ENCODE results near the gene STK32C.
"Not testable (repeated sequence)": the region's sequence is repeated elsewhere in the genome, so short reads cannot be mapped to it uniquely, and the experiment has no call there.

The STK32C gene

GRCh38 chr10:132319853-132320653 is 12.3 kb upstream of the STK32C start:
- DNase-seq, result no peak

- not testable (repeated sequence) for DNase-seq
Observed at GRCh38 chr10:132317477-132317876, 9.7 kb upstream of the STK32C start.

GRCh38 chr10:132316133-132316532 is 8.4 kb upstream of the STK32C start:
- no peak for DNase-seq

GRCh38 chr10:132314881-132315280 is 7.1 kb upstream of the STK32C start:
- not testable (repeated sequence) for DNase-seq

- DNase-seq, result no peak
Observed at GRCh38 chr10:132314336-132314735, 6.6 kb upstream of the STK32C start.

DNA sequence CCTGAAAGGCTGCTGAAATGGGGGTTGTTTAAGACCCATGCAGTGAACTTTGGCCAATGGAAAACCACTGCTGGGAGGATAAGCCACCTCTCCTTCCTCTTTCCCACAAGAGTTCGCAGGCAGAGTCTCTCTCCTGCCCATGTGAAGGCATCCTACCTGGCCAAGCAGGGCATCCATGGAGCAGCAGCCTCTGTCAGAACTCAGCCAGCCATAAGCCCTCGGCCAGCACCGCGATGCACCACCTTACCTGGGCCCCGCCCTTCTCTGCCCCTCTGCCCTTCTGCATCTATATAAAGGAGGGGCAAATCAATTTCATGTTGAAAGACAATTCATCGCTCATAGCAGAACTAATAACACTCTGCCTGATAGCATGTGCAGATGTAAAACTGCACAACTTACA is 6.1 kb upstream of the STK32C start:
- DNase-seq, result no peak

GRCh38 chr10:132313305-132313704 is 5.6 kb upstream of the STK32C start:
- DNase-seq, result no peak

DNA sequence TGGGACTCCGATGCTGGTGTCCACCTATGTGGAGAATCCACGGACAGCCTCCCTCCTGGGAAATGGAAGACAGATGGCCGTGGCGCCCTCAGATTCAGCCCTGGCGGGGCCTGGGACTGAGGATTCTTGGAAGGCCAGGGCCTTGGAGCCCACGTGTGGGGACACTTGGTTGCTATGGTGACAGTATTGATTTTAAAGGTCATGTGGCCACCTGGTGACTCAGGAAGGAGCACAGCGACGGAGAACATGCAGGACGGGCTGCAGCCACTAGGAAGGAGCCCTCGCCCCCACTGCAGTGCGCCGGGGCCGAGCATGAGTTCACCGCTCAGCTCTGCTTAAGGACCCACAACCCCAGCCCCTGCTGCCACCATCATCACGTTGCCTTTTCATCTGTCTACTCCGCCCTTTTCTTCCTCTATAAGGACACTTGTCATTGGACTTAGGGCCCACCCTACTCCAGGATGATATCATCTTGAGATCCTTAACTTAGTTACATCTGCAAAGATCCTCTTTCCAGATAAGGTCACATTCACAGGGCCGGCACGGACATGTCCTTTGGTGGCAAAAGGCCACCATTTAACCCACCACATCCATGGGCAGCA is 3.7 kb upstream of the STK32C start:
- no peak for DNase-seq

GRCh38 chr10:132310701-132311337 is 3.1 kb upstream of the STK32C start:
- no peak for DNase-seq

DNA sequence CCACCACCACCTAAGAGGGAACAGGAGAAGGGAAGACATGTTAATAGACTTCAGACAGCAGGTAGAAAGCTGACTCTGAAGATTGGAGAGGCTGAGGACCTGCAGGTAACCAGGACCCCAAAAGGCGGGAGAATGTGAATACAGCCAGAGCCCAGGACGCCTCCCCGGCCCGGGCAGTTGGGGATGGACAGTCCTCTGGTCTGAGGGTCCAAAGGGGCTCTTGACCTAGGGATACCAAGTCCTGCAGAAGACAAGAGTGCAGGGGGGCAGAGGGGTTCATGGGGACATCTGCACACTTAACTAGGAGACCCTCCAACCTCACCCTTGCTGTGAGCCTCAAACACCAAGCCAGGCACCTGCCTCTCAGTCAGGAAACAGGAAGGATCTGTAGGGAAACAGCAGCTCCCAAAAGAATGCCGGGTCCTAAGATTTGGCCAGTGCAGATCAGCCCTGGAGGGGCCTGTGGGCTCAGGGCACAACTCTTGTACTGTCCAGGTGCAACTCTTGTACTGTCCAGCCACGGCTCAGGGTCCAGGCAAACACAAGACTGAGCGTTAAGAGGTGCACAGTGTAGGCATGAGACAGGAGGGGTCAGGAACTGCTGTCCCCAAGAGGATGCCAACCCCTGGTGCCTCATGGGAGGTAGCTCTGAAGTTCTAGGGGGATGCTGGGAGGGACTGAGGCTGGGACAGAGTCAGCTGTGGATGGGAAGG is 2.3 kb upstream of the STK32C start:
- no peak for DNase-seq

DNA sequence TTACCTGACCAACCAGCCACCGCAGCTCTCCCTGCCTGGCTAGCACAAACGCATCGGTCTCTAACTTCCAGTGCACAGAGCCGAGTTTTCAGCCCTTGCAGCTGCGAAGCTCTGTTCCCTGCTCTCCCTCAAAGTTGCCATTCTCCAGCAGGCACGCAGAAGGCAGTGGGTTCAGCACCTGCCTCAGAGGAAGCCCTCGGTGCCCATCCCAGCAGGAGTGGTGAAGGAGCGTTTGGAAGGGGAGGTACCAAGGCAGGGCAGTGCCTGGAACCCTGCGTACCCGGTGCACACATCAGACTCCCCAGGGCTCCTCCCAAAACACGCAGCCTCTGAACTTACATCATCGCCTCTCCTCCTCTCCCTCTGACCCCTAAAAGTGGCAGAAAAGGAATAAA is 1.7 kb upstream of the STK32C start:
- no peak for DNase-seq

GRCh38 chr10:132308587-132309470 is 1.1 kb upstream of the STK32C start:
- no peak for DNase-seq

DNA sequence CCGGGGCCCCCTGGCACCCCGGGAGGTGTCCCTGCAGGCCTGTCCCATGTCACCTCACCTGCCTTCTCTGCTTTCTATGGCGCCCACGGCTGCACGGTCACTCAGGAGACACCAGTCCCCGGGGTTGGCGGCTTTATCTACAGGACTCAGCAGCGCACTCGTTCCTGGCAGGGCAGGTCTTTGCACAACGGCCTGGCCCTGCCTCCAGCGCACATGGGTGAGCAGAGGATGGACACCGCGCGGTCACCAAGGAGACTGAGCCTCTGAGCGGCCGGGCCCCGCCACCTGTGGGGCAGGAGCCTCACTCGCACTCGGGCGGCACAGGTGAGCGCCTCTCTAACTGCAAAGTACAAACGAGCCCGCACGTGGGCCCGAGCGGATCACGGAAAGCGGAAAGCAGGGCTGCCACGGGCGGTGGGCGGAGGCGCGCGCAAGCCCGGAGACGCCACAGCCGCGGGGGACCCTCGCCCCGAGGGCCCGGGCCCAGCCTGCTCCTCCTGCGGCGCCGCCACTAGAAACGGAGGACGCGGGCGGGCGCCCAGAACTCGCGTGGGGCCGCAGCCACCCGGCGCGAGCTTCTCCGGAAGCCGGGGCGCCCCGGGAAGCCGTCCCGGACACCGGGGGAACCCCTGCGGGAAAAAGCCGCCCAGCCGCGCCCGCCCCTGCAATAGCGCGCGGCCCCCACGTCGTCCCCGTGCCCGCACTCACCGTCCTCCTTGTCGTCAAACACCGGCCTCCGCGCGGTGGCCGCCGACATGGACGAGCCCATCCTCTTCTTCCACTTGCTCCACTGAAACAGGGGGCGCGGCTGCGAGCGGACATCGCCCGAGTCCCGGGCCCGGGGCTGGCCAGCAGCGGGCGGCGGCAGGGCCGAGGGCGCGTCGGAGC is 642 bp downstream of the STK32C start:
- no peak for DNase-seq

- no peak for DNase-seq
Observed at GRCh38 chr10:132306343-132306685, 1.4 kb downstream of the STK32C start.

DNA sequence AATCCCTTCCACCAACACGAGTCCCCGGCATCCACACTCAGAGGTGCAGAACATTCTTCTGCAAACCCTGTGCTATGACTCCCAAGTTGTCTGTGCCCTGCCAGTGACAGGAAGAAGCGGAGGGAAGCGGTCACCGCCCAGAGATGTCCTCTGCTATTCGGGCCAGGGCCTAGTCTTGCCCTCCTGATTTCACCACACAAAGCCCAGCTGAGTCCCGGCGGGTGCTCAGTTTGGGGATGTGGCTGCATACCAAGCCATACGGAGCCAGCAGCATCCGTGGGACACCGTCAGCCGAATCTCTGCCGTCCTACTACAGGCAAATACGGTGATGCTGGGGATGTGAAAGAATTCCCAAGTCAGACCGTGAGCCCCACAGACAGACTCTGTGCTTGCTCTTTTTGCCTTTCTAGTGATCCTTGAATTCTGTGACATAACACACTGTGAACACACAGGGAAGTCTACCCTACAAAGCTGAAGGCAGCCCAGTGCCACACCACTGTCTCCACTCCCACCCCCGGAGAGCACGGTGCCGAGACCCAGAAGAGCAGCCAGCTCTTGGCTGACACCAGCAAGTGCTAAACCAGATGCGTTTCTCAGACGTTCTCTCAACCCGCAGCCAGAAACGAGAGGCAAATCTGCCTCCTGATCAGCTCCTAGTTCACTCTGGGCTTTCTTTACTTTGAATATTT is 2.0 kb downstream of the STK32C start:
- DNase-seq, result no peak

DNA sequence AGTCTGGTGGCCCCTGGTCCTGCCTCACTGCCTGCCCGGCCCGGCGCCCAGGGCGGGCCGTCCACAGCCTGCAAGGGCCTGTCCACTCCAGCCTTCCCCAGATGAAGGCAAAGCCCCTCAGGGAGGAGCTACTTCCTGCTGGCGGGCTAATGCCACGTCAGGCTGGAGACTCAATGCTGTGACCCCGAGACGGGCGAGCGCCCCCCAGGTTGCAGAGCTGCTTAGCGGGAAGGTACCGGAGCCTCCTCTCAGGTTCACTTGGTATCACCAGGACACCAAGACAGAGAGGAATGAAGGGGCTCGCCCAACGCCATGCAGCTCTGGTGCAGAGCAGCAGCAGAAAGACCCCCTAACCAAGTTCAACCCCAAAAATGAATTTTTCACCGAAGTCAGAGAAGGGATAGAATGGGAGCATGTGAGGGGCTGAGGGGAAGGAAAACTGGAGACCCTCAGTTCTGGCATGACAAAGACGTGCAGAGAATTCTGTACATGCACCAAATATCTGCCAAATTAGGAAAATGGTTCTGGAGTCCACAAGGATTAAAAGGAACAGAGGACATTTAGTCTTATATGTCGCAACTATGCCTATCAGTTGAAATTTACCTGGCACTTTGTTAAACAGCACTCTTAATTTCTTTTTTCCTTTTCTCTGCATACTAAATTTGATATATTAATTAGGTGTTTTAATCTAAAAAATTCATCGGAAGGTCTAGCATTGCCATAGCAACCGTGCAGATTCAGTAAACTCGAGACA is 2.8 kb downstream of the STK32C start:
- DNase-seq, result no peak

DNA sequence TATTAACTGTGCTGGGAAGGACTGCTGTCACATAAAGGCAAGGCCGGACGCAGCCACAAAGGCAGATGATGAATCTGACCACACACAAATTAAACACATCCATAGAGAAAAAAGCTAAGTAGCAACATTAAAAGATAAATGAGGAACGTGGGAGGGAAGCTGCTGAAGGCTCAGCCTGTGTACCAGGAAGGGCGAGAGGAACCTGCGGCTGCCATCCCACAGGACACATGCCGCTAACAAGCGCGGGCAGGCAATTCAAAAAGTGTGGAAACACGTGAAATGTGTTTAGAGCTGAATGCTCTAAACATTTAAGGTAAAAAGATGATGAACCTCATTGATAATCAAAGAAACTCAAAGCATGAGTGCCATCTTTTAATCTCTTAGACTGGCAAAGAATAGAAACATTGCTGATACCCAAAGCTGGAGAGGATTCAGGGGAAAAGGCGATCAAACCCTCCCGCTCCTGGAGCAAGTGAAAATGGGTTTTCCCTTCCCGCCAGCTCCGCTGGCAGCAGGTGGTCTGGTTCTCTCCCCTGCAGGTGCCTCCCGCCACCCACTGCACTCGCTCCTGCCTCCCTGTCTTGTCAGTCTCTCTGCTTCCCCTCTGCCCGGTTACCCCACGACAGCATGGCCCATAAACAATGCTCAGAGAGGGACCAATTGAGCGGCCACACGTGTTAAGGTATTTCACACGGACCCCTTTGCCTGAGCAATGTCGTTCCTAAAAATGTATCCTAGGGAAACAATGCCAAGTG is 4.2 kb downstream of the STK32C start:
- no peak for DNase-seq

All from amygdala (tissue), 56 donors.